ENCODE data around the gene CLIP2.
A peak's percentile ranks its signal among the peaks of the same experiment; 100 is the strongest.
"Not testable (repeated sequence)": the region's sequence is repeated elsewhere in the genome, so short reads cannot be mapped to it uniquely, and the experiment has no call there.

Gene CLIP2

DNA sequence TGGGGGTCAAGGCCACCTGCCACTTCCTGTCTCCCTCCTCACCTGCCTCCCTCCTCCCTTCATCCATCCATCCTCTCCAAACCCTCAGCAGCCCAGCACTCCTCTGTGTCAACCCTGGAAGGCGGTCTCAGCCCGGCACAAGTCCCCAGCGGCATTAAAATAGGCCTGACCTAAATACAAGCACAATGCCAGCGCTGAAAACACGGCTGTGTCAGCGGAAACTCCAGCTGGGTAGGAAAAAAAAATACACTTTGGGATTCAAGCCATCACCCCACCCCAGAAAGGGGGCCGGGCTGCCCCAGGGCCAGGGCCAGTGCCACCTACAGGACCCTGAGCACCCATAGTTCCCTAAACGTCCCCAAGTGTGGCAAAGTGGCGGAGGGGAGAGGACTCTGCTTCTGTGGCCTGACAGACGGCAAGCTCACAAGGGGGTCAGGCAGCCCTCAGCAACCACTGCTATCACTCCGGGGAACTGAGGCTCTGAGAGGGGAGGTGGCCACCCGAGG, 141.8 kb downstream of the CLIP2 start:
- DNase-seq (ENCODE audit: low read depth): no peak

DNA sequence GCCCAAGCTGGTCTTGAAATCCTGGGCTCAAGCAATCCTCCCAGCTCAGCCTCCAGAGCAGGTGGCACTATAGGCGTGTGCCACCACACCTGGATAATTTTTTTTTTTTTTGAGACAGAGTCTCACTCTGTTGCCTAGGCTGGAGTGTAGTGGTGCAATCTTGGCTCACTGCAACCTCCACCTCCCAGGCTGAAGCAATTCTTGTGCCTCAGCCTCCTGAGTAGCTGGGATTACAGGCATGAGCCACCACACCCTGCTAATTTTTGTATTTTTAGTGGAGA, 148.0 kb downstream of the CLIP2 start:
- not testable (repeated sequence) for DNase-seq (ENCODE audit: low read depth)

DNA sequence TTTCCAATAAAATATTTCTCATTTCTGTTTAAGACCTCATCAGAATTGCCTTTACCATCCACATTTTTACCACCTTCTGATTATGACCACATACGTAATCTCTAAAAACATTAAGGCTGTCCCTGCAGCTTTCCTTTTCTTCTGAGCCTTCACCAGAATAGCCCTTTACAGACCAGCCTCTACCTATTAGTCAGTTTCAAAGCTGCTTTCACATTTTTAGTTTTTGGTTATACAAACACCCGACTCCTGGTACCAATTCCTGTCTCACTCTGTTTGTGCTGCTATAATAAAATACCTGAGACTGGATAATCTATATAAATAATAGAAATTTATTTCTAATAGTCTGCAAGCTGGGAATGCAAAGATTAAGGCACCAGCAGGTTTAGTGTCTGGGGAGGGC, 149.1 kb downstream of the CLIP2 start:
- DNase-seq (ENCODE audit: low read depth): no peak

DNA sequence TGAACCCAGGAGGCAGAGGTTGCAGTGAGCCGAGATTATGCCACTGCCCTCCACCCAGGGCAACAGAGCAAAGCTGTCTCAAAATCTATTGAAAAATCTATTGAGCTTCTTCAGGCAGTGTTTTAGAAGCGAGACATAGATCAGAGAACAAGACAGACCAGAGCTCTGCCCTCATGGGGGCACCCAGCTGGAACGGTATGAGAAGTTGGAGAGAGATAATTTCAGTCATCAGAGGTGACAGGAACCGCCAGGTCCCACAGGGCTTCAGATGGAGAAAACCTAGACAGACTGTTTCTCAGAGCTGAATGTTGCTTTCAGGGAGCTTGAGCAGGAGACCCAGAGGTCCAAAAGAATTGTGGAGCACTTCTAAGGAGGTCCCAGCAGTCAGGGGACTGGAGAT, 150.3 kb downstream of the CLIP2 start:
- DNase-seq (ENCODE audit: low read depth): no peak

DNA sequence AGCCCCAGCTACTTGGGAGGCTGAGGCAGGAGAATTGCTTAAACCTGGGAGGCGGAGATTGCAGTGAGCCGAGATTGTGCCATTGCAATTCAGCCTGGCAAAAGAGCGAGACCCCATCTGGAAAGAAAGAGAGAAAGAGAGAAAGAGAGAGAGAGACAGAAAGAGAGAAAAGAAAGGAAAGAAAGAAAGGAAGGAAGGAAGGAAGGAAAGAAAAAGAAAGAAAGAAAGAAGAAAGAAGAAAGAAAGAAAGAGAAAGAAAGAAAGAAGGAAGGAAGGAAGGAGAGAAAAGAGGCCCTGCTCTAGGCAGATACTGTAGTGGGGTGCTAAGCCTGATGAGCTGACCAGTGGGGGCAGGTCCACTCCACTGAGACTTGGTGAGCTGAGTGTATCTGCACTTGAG, 150.9 kb downstream of the CLIP2 start:
- DNase-seq (ENCODE audit: low read depth): not testable (repeated sequence)

DNA sequence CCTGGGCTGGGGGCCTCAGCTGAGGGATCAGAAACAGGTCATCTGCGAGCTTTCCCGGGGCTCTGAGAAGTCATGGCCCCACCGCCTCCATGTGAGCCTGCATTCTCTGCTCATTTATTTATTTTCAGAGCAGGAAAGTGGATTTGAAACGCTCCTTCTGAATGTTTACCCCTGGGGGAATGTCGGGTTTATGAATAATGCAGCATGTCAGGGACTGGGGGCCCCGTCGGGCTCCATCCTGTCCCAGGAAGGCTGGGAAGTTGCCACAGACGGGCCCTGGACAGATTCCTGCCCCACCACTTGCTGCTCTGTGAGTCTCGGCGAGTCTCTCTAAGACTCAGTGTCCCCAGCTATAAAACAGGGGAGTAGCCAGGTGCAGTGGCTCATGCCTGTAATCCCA, 152.6 kb downstream of the CLIP2 start:
- DNase-seq (ENCODE audit: low read depth): no peak

DNA sequence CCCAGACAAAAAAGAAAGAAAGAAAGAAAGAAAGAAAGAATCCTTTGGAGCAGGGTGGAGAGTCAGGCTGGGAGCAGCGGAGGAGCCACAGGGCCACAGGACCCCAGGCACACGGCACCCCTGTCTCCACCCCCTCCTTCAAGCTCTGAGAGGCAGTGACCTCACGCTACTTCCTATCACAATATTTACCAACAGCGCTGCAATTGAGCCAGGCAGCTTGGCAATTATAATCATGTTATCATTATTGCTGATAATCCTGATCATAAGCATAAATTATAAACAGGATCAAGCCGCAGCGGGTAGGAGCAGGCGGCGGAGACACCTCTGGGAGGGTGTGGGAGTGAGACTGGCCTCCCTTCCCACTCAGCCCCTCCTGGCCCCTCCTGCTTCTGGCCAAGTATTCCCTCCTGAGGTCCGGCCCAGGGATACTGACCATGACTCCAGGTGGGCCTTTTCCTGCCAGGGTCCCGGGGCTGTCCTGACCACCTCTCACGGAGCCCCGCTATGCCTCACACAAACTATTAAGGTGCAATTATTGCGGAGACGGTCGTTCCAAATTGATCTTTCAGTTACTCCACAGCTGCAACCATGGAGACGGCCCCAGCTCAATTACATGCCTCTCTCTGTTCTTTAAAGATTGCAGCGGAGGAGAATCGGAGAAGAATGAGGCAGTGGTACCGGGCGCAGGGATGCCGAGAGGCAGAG, 154.5 kb downstream of the CLIP2 start:
- no peak for DNase-seq (ENCODE audit: low read depth)

DNA sequence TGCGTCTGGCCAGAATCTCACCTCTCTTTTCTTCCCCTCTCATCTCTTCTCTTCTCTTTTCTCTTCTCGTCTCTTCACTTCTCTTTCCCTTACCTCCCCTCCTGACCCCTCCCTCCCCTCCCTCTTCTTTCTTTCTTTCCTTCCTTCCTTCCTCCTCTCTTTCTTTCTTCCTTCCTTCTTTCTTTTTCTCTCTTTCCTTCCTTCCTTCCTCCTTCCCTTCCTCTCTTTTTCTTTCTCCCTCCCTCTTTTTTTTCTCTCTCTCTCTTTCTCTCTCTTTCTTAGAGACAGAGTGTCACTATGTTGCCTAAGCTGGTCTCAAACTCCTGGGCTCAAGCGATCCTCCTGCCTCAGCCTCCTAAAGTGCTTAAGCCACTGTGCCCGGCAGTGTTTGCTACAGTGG, 159.9 kb downstream of the CLIP2 start:
- no peak for DNase-seq (ENCODE audit: low read depth)

DNA sequence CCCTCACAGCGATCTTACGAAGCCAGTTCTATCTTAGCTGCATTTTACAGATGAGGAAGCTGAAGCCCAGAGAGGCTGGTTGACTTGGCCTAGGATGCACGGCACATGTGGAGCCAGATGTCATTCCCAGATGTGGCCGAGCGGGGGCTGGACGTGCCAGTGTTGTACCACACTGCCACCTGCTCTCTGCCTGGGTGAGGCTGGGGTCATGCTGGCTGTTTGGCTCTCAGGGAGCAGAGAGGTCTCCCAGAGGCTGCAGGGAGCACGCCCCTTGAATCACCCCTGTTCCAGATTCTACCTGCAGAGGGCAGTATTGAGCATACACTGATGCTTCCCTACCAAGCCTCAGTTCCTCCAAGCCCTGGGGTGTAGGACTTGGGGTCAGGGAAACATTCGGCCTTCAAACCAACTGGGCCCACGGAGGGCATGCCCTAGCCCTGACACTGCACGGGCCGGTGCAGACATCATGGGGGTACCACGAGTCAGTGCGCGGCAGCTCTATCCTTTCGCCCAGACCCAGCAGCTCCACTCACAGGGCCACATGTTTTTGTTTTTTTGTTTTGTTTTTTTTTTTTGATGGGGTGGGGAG, 160.7 kb downstream of the CLIP2 start:
- no peak for DNase-seq (ENCODE audit: low read depth)

DNA sequence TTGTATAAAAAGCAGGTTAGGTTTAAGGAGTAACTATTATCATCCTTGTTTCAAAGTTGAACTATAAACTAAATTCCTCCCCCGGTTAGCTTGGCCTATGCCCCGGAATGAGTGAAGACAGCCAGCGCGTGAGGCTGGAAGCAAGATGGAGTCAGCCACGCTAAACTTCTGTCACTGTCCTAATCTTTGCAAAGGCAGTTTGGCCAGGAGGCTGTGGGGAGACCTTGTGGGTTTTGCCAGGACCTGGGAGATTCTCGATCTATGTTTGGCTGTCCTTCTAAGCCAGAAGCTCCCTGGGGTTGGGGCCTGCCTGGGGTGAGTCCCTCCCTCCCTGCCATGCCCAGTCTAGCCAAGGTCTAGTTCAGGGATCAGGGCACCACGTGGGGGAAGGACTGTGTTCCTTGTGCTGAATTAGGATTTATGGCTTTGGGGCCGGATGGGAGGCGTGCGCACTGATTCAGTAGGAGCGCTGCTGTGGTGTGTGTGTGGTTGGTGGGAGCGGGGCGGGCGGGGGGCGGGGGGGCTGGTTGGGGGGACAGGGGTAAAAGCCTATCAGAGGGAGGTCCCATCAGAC, 163.6 kb downstream of the CLIP2 start:
- peak; percentile 16 for DNase-seq (ENCODE audit: low read depth)

DNA sequence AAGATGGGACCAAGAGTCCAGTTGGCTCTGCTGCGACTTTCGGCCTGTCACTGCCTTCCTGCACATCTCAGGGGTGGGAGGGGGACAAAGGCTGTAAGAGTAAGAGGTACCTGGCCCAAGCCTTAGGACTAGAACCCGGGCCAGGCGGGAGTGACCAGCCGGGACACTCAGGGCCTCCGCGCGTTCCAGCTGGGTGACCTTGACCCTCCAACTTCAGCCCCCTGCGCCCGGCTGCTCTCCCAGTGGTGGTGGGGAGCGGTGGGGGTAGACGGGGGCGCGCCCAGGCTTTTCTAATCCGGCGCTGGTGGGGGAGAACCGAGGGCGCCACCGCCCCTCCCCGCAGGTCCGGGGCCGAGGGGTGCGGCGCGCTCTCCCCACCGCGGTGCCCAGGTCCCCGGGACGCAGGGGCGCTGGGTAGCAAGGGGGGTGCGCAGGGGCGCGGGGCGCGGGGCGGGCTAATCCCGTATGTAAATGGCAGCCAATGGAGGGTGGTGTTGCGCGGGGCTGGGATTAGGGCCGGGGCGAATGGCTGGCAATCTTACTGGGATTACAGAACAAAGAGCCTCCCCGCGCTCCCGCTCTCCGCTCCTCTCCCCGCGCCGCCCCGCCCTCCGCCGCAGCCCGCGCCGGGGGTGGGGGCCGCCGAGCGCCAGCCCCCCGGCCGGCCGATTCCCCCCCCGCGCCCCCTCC, 164.3 kb downstream of the CLIP2 start, which contains the start of gene GTF2IRD1:
TSS of gene GTF2IRD1 (plus strand) at position 585 of the 690 bp plus-strand sequence. CDS start 54,175 bp downstream, outside the sequence.
- DNase-seq (ENCODE audit: low read depth): peak; percentile 64

DNA sequence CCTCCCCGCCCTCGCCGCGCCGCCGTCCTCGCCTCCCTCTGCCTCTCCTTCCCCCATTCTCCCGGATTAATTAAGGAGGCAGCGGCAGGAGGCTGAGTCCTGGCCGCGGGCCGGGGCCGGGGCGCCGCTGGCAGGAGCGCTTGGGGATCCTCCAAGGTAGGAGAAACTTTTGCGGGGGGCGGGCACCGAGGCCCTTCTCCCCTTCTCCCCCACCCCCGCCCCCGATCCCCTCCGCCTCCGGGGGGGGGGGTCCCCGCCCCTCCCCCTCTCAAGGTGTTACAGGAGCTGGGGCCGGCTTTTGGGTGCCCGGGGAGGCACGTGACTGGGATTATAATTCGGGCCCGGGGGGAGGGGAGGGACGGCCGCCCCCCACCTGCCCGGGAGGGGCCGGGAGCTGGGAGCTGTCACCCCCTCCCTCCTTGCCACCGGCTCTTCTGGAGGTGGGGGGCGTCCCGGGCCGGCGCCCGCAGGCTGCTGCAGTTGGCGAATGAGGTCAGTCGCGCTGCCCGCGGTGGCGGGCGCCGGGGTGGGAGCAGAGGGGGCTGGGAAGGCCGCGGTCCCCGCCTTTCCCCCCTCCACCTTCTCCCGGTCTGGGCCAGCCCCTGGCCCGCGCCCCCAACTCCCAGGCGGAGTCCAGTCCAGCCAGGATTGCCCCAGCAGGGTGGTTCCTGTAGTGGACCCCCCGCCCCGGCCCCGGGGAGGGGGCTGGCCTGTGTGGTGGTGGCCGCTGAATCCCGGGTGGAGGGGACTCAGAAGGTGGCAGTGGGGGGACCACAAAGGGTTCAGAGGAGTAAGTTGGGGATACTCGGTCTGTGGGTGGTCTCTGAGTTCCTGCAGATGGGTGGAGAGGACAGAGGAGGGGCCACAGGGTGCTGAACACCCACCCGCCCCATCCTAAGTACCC, 165.1 kb downstream of the CLIP2 start:
- no peak for DNase-seq (ENCODE audit: low read depth)

DNA sequence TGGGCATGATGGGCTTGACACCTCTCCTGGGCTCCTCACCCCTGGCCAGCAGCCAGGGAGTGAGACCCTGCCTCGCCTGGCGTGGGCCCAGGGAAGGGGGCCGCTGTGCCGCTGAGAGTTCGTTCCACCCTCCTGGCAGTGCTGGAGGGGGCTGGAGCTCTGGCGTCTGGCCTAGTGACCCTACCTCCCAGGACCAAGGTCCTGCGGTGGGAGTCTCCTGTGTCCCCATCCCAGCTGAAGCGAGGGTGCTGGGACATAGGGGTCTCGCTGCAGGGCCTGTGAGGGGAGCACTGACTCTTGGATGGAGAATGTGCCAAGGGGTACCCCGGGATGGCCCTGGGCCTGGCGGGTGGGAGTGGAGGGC, 165.7 kb downstream of the CLIP2 start:
- DNase-seq (ENCODE audit: low read depth): no peak

DNA sequence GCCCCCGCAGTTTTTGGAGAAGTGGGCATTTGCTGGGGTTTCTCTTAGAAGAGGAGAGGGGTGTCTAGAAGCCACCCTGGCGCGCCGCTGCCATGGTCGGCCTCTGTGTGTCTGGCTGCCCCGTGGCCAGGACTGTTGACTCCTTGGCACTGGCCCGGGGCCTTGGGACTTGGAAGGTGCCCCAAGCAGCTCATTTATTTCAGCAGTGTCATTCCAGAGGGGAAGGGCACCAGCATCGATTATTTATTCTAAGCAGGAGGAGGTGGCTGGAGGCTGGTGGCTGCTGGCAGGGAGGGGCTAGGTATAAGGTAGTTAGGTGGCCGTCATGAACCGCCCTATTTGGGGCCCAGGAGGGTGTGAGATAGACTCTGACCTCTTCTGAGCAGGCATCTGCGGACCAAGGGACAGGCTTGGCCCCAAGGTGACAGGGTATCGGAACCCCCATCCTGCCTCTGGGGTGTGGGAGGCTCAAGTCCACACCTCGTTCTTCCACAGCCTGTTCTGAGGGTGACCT, 166.1 kb downstream of the CLIP2 start:
- no peak for DNase-seq (ENCODE audit: low read depth)

Data from T-helper 22 cell (primary cell).